CD14-positive monocyte (primary cell): Measurements from ENCODE around the gene TOX3. TPM values are rescaled to one million over a fixed set of nuclear protein-coding genes. Genes with fewer than 3 reads are reported as not detected.

Experiments
- DNase-seq, 3 donors: peaks; one replicate each; pipeline ENCODE4 v3.0.0-alpha.2; 2011 to 2022
- H2AFZ ChIP-seq: 2 replicates; pipeline ENCODE4 v1.6.0; 2012; ENCODE audit warnings: mild to moderate bottlenecking, low read depth, low read length, inconsistent platforms; ENCODE audit not compliant: insufficient read depth, poor library complexity, severe bottlenecking
- H3K27ac ChIP-seq, 2 donors: 1 replicate in 1 of 2; 2 replicates in 1 of 2; pipeline ENCODE4 v1.5.1; 2012 to 2013; ENCODE audit warnings: low read length in 2 of 2, control low read depth in 1 of 2, inconsistent platforms in 1 of 2, low read depth in 1 of 2, mild to moderate bottlenecking in 1 of 2
- H3K27me3 ChIP-seq, 2 donors: one replicate each; pipeline versions ENCODE4 v1.6.0 to v1.6.1; 2011 to 2013; ENCODE audit warnings: low read length in 2 of 2; ENCODE audit not compliant: control insufficient read depth in 2 of 2, insufficient read depth in 2 of 2
- H3K36me3 ChIP-seq, 2 donors: replicated peaks in 1 of 2; 1 replicate in 1 of 2; 2 replicates in 1 of 2; pipeline versions ENCODE4 v1.5.1 to v1.6.1; 2012 to 2013; ENCODE audit warnings: low read length in 2 of 2, control low read depth in 1 of 2, inconsistent platforms in 1 of 2, mild to moderate bottlenecking in 1 of 2; ENCODE audit not compliant: insufficient read depth in 2 of 2, control insufficient read depth in 1 of 2
- H3K4me1 ChIP-seq, 2 donors: 1 replicate in 1 of 2; 2 replicates in 1 of 2; pipeline versions ENCODE4 v1.5.1 to v1.6.1; 2012 to 2013; ENCODE audit warnings: low read length in 2 of 2, control low read depth in 1 of 2, inconsistent platforms in 1 of 2, mild to moderate bottlenecking in 1 of 2, moderate library complexity in 1 of 2; ENCODE audit not compliant: insufficient read depth in 2 of 2, control insufficient read depth in 1 of 2
- H3K4me2 ChIP-seq: replicated peaks from 2 replicates; pipeline ENCODE3; 2012; ENCODE audit warnings: low read length, moderate library complexity, mild to moderate bottlenecking; ENCODE audit not compliant: poor library complexity, severe bottlenecking; ENCODE audit errors: extremely low read depth
- H3K4me3 ChIP-seq, 3 experiments: fragments of 200-600 bp in 1 of 3; sonication (generic) in 1 of 3; replicated peaks in 1 of 3; 1 replicate in 2 of 3; 2 replicates in 1 of 3; pipeline ENCODE4 v1.5.1; 2011 to 2013; ENCODE audit warnings: low read length in 3 of 3, mild to moderate bottlenecking in 3 of 3, control low read depth in 2 of 3, low read depth in 2 of 3, inconsistent platforms in 1 of 3, moderate library complexity in 1 of 3
- H3K79me2 ChIP-seq: 2 replicates; pipeline ENCODE4 v1.6.0; 2012; ENCODE audit warnings: mild to moderate bottlenecking, control low read depth, inconsistent platforms, low read length, moderate library complexity; ENCODE audit not compliant: insufficient read depth
- H3K9ac ChIP-seq: 2 replicates; pipeline ENCODE4 v1.6.0; 2017; ENCODE audit warnings: low read length, mild to moderate bottlenecking; ENCODE audit not compliant: insufficient read depth, poor library complexity, severe bottlenecking
- H3K9me3 ChIP-seq, 2 donors: replicated peaks in 1 of 2; 1 replicate in 1 of 2; 2 replicates in 1 of 2; pipeline versions ENCODE4 v1.5.1 to v1.6.1; 2012 to 2013; ENCODE audit warnings: low read length in 2 of 2, control low read depth in 1 of 2; ENCODE audit not compliant: control insufficient read depth in 1 of 2, insufficient read depth in 1 of 2
- H4K20me1 ChIP-seq: 2 replicates; pipeline ENCODE4 v1.6.0; 2012; ENCODE audit warnings: mild to moderate bottlenecking, low read length, control low read depth, moderate library complexity; ENCODE audit not compliant: insufficient read depth
- H3K27ac Mint-ChIP-seq, 7 donors: one replicate each; pipeline ENCODE4 v1.8.0; 2020; ENCODE audit warnings: mild to moderate bottlenecking in 7 of 7, mixed read lengths in 7 of 7, moderate library complexity in 6 of 7, inconsistent platforms in 2 of 7
- H3K27me3 Mint-ChIP-seq, 3 donors: one replicate each; pipeline ENCODE4 v1.8.0; 2021 to 2022; ENCODE audit warnings: low read depth in 3 of 3, mild to moderate bottlenecking in 3 of 3, mixed read lengths in 3 of 3, moderate library complexity in 3 of 3, inconsistent platforms in 1 of 3
- H3K36me3 Mint-ChIP-seq, 2 donors: one replicate each; pipeline ENCODE4 v1.8.0; 2020; ENCODE audit warnings: mixed read lengths in 2 of 2, inconsistent platforms in 1 of 2, mild to moderate bottlenecking in 1 of 2
- H3K4me1 Mint-ChIP-seq: one replicate; pipeline ENCODE4 v1.8.0; 2020; ENCODE audit warnings: mild to moderate bottlenecking, mixed read lengths
- H3K4me3 Mint-ChIP-seq, 2 donors: one replicate each; pipeline ENCODE4 v1.8.0; 2020; ENCODE audit warnings: mild to moderate bottlenecking in 2 of 2, mixed read lengths in 2 of 2, moderate library complexity in 1 of 2
- H3K9me3 Mint-ChIP-seq, 7 donors: one replicate each; pipeline ENCODE4 v1.8.0; 2020 to 2022; ENCODE audit warnings: mixed read lengths in 7 of 7, mild to moderate bottlenecking in 6 of 7, moderate library complexity in 6 of 7, inconsistent platforms in 2 of 7
- WGBS: methylation state at CpG from one replicate; pipeline ENCODE4 v1.1.5; 2013; ENCODE audit warnings: missing lambda C conversion rate; ENCODE audit not compliant: insufficient coverage; 5-methylcytosine and 5-hydroxymethylcytosine counted together
- intact Hi-C, 2 donors: fragments of 100-400 bp; cut with micrococcal nuclease; formaldehyde crosslinking; loops; one replicate each; pipeline versions ENCODE4 v1.15.0 to v1.15.1; 2023
- polyA plus RNA-seq, 3 donors: library from polyadenylated mRNA; depleted of rRNA in 1 of 3; unstranded in 2 of 3; stranded (reverse) in 1 of 3; fragments of 300-500 nt in 2 of 3; fragments of >200 nt in 1 of 3; fragmentation: Illumina TruSeq in 2 of 3; gene quantifications; 1 replicate in 2 of 3; 2 replicates in 1 of 3; pipeline ENCODE4 v1.2.3, GENCODE V29; 2012 to 2021
- TF ChIP-seq, protein P1 (sequence below): fragments of 200-600 bp; IDR thresholded peaks from one replicate; pipeline ENCODE4 v1.8.0; 2022; ENCODE audit warnings: antibody characterized with exemption, mild to moderate bottlenecking

The TOX3 gene
- polyA plus RNA-seq, 3 donors, result not detected

DNA sequence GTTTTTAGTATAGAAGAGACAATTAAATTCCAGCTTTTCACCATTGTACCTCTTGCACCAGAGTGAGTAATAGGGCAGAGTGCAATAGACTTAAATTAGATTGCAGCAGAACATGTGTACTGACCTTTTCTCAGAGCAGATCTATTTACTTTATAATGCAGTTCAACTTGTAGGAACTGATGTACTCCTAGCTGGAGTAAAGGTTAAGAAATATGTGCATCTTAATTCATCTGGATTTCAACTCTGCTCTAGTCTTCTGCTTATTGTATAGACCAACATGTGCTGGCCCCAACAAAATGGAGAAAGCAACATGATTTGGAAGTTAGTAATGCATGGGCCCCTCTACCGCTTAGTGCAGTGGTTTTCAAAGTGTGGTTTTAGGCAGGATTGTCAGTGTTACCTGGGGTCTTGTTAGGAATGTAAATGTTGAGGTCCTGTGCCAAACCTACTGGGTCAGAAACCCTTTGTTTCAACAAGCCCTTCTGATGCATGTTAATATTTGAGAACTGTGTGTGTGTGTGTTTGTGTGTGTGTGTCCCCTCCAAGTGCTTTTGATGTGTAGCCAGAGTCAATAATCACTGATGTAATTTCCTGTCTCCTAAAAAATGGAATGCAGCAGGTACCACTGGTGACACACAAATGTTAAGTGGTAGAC is 138.6 kb downstream of the TOX3 start:
- H3K9ac ChIP-seq, result no peak overlapping the region
- Mint-ChIP-seq H3K27me3 (peaks cover 0 to 3% (median 0%) of the 10 kb centered on the region in 3 donors), H3K27ac (no peak overlapping the region), H3K36me3 (no peaks in the 10 kb centered on the region), H3K4me3 (no peak overlapping the region), H3K4me1 (no peaks in the 10 kb centered on the region), H3K9me3 (peaks cover 0 to 10% (median 0%) of the 10 kb centered on the region in 7 donors)
- TF ChIP-seq, protein P1, sequence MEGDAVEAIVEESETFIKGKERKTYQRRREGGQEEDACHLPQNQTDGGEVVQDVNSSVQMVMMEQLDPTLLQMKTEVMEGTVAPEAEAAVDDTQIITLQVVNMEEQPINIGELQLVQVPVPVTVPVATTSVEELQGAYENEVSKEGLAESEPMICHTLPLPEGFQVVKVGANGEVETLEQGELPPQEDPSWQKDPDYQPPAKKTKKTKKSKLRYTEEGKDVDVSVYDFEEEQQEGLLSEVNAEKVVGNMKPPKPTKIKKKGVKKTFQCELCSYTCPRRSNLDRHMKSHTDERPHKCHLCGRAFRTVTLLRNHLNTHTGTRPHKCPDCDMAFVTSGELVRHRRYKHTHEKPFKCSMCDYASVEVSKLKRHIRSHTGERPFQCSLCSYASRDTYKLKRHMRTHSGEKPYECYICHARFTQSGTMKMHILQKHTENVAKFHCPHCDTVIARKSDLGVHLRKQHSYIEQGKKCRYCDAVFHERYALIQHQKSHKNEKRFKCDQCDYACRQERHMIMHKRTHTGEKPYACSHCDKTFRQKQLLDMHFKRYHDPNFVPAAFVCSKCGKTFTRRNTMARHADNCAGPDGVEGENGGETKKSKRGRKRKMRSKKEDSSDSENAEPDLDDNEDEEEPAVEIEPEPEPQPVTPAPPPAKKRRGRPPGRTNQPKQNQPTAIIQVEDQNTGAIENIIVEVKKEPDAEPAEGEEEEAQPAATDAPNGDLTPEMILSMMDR, result no peak
- 91% methylated on average over 1 of the region's 1 CpG for WGBS
- H3K79me2 ChIP-seq, result no peaks in the 10 kb centered on the region
- H3K27ac ChIP-seq, result no peak overlapping the region
- intact Hi-C loops, result no loop called here
- no peak for DNase-seq
- H3K36me3 ChIP-seq, result no peaks in the 10 kb centered on the region
- H3K27me3 ChIP-seq, result no peaks in the 10 kb centered on the region
- H2AFZ ChIP-seq, result no peak overlapping the region
- H4K20me1 ChIP-seq, result no peaks in the 10 kb centered on the region
- H3K4me3 ChIP-seq, result no peak overlapping the region
- no peaks in the 10 kb centered on the region for H3K9me3 ChIP-seq
- H3K4me2 ChIP-seq, result no peak overlapping the region
- no peaks in the 10 kb centered on the region for H3K4me1 ChIP-seq

DNA sequence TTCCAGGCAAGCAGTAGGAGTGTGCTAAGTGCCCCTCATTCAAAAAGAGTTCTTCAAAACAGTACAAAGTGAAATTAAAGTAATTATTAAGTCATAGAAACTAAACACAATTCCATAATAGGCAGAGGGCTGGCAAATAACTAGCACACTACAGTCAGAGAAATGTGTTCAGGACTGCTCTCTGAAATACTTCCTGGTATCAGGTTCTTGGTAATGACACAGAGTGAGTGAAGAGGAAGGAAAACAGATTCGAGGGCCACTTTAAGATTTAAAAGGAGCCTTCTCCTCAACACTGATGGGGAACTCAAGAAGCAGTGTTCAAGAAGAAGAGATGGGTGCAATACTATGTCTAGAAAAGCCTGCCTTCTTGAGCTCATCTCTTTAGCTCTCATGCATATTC is 139.2 kb downstream of the TOX3 start:
- H3K79me2 ChIP-seq, result no peaks in the 10 kb centered on the region
- H3K4me3 ChIP-seq, result no peak overlapping the region
- no peak overlapping the region for H3K4me3 Mint-ChIP-seq
- no peak overlapping the region for H2AFZ ChIP-seq
- no peaks in the 10 kb centered on the region for H3K36me3 ChIP-seq
- H3K36me3 Mint-ChIP-seq, result no peaks in the 10 kb centered on the region
- H3K4me2 ChIP-seq, result no peak overlapping the region
- H4K20me1 ChIP-seq, result no peaks in the 10 kb centered on the region
- H3K27ac Mint-ChIP-seq, result peak overlapping the region in 1 of 7 donors; percentile 63
- no peak for DNase-seq
- no peaks in the 10 kb centered on the region for H3K4me1 Mint-ChIP-seq
- TF ChIP-seq, protein P1, result no peak
- WGBS, result no CpG with 5 or more reads among the region's 1 CpG
- H3K27me3 Mint-ChIP-seq, result peaks cover 0 to 3% (median 0%) of the 10 kb centered on the region in 3 donors
- intact Hi-C loops, result no loop called here
- no peaks in the 10 kb centered on the region for H3K9me3 ChIP-seq
- H3K9me3 Mint-ChIP-seq, result peaks cover 0 to 16% (median 1%) of the 10 kb centered on the region in 7 donors
- no peaks in the 10 kb centered on the region for H3K4me1 ChIP-seq
- no peaks in the 10 kb centered on the region for H3K27me3 ChIP-seq
- H3K9ac ChIP-seq, result no peak overlapping the region
- H3K27ac ChIP-seq, result no peak overlapping the region
